GM13977 (cell line): ENCODE results near the gene GALNT4.
A peak's percentile ranks its signal among the peaks of the same experiment; 100 is the strongest.

Source experiments
- DNase-seq: peaks from one replicate; pipeline ENCODE4 v3.0.0; 2012; ENCODE audit warnings: low spot score
- in situ Hi-C: fragments of 300-500 bp; cut with MboI; formaldehyde crosslinking; loops from one replicate; pipeline ENCODE4 v1.12.0; 2022; ENCODE audit warnings: low sequenced_read_pairs, low pct_unique_long_range_greater_than_20kb, mixed read lengths, inconsistent platforms; ENCODE audit not compliant: unreplicated experiment
- TF ChIP-seq, protein P1 (sequence below): IDR thresholded peaks from 2 replicates; pipeline ENCODE4 v1.5.1; 2012; ENCODE audit warnings: mild to moderate bottlenecking, control low read depth; ENCODE audit not compliant: insufficient read depth; ENCODE audit errors: extremely low read depth, missing control alignments

GALNT4 gene

DNA sequence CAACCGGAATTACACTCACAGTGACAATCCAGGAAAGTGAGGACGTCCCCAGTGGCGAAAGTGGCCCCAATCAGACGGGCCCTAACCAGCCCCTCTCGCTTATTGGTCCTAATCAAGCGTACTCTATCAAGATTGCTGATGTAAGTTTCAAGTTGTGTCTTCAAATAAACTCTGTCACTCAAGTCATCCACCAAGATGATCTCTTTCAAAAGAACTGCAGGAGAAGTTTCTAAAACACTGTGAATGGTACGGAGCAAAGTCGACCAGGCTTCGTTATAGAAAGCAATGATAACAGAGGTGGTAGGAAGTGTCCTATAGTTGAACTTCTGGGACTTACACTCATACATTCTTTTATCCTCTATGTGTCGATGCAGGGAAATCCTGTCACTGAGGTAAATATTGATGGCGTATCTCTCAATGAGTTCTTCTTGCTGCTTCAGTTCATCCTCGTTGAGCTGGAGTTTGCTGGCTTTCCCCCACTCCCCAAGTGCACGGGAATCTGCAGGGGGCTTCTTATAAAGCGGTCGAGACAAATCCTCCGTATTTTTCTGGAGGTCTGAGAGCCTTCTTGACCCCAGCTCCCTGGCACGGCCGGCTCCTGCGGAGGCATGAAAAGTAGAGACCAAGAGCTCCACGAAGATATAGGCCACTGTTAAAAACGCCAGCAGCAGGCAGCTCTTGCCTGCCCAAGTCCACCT is 604 bp downstream of the GALNT4 start:
- DNase-seq = no peak
- in situ Hi-C loops = loop anchor here (10.0 kb wide), 2 partner anchors 49 to 479 kb away; no protein-coding TSS in a partner anchor
- TF ChIP-seq, protein P1, sequence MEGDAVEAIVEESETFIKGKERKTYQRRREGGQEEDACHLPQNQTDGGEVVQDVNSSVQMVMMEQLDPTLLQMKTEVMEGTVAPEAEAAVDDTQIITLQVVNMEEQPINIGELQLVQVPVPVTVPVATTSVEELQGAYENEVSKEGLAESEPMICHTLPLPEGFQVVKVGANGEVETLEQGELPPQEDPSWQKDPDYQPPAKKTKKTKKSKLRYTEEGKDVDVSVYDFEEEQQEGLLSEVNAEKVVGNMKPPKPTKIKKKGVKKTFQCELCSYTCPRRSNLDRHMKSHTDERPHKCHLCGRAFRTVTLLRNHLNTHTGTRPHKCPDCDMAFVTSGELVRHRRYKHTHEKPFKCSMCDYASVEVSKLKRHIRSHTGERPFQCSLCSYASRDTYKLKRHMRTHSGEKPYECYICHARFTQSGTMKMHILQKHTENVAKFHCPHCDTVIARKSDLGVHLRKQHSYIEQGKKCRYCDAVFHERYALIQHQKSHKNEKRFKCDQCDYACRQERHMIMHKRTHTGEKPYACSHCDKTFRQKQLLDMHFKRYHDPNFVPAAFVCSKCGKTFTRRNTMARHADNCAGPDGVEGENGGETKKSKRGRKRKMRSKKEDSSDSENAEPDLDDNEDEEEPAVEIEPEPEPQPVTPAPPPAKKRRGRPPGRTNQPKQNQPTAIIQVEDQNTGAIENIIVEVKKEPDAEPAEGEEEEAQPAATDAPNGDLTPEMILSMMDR = no peak

DNA sequence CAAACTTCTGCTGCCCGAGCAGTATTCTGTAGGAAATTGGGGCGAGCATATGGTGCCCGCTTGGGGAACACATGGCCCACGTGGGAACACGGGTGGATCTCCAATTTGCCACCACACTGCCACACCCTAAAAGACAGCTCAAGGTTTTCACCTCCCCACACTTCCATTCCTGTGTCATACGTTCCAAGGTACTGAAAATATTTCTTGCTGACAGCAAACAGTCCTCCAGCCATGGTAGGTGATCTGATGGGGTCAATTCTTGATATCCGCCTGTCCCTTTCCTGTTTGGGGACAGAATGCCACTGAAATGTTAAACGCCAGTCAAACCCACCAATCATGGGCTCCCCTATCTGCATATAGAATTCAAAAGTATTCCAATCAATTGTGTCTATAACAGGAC is 1.2 kb downstream of the GALNT4 start:
- TF ChIP-seq, protein P1 = no peak
- no peak for DNase-seq
- in situ Hi-C loops = loop anchor here (10.0 kb wide), 2 partner anchors 49 to 479 kb away; no protein-coding TSS in a partner anchor

DNA sequence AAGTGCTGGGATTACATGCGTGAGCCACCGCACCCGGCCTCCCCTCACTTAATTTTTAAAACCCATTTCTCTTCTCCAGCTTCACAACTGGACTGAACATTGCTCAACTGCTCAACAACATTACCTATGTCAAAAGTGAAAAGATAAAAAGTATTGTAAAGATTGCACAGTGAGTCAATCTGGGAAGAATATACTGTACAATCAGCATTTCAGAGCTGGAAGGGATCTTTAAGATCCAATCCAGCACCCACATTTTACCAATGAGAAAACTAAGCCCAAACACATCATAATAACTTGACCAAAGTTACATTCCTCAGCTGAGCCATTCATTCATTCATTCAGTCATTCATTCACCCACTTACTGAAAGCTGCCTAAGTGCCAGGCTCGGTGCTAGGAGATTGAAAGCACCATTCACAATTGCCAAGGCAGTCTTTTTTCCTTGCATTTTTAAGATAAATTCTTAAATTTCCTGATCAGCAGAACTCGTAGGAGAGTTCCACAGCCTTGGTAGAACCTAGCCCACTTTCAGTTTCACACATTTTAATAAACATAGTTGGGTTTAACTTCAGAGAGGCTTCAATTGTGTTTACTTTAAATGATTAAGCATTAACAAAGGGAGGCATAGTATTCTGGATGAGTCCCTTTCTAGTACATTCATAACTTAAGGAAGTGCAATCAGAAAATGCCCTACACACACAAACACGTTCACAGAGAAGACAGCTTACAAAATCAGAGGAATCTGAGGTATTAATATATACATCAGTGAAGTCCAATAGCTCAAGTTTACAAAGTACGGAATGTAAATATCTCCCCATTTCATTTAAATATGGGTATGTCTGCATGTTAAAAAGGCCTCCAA is 3.0 kb downstream of the GALNT4 start:
- TF ChIP-seq, protein P1 = no peak
- in situ Hi-C loops = loop anchor here (10.0 kb wide), 2 partner anchors 47 to 477 kb away; no protein-coding TSS in a partner anchor
- no peak for DNase-seq

DNA sequence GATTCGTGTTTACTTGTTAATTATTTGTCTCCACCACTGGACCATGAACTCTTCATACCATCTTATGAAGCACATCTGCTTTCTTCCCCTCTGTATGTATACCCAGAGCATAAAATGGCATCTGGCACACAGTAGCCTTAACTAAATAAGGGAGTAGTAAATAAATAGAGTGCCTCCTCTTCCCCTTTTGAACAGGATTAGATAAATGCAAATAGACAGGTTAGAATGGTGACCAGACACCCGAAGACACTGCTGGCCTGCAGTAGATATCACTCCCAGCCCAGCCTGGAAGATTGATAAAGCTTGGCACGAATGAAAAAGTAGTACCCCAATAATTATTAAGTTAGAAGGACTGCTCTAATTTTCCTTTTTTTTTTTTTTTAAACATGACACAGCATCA is 6.9 kb downstream of the GALNT4 start:
- no peak for DNase-seq
- TF ChIP-seq, protein P1 = no peak
- in situ Hi-C loops = no loop called here

DNA sequence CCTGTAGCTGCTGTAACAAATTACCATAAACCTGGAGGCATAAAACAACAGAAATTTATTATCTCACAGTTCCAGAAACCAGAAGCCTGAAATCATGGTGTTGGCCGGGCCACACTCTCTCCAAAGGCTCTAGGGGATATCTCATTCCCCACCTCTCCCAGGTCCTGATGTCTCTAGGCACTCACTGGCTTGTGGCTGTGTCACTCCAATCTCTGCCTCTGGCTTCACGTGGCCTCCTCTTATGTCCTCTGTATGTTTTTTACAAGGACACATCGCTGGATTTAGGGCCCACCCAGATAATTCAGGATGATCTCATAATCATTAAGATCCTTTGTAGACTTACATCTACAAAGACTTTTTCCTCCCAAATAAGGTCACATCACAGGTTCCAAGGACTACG is 8.0 kb downstream of the GALNT4 start:
- DNase-seq = no peak
- TF ChIP-seq, protein P1 = no peak
- in situ Hi-C loops = no loop called here

DNA sequence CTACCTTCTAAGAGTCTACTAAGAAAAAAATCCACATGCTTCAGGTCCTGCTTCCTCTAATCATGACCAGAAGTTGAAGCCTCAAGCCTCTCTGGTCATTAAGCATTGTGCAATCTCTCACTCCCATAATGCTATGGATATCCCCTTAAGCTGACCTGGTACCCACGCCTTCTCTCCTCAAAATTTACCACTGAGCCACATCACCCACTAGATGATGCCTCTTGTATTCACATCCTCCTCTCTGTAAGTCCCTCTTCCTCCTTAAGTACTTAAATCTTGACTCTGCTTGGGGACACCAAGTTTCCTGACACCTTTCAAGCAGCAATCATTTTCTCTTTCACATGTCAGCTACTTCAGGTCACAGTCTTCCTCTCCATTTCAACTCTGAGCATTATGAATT is 9.8 kb downstream of the GALNT4 start:
- DNase-seq = peak; percentile 36
- TF ChIP-seq, protein P1 = no peak
- in situ Hi-C loops = no loop called here
